Measurements from ENCODE around the gene CDKN1B. TPM values are rescaled to one million over a fixed set of nuclear protein-coding genes. Genes with fewer than 3 reads are reported as not detected.

Gene CDKN1B
- total RNA-seq, 1 experiment from 2014 or later = 27.7 TPM

DNA sequence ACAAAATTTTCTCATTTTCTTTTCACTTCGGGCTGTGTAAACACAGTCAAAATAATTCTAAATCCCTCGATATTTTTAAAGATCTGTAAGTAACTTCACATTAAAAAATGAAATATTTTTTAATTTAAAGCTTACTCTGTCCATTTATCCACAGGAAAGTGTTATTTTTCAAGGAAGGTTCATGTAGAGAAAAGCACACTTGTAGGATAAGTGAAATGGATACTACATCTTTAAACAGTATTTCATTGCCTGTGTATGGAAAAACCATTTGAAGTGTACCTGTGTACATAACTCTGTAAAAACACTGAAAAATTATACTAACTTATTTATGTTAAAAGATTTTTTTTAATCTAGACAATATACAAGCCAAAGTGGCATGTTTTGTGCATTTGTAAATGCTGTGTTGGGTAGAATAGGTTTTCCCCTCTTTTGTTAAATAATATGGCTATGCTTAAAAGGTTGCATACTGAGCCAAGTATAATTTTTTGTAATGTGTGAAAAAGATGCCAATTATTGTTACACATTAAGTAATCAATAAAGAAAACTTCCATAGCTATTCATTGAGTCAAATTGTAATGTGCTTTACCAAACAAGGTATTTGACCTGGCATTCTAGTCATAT lies 4.8 kb downstream of the CDKN1B start:
- Histone ChIP-seq H3K79me1 (ENCODE audit: insufficient read depth, low read depth, low read length, poor library complexity, severe bottlenecking) (no peaks in the 10 kb centered on the region), H3K14ac (ENCODE audit: insufficient read depth, low read length) (no peak overlapping the region), H3K9me3 (ENCODE audit: control insufficient read depth, low read depth, low read length) (no peaks in the 10 kb centered on the region), H3K79me2 (ENCODE audit: insufficient read depth, low read length) (peaks cover 4% of the 10 kb centered on the region; the same call in 1 of the 2 replicates), H3K4me1 (ENCODE audit: insufficient read depth, low read length) (0 out of 2 replicates have a peak, but pooled peaks cover 2% of the 10 kb centered on the region), H2AFZ (ENCODE audit: low read length) (no peak overlapping the region), H3K9ac (ENCODE audit: extremely low read depth, insufficient read length, low read length) (no peak overlapping the region), H3K4ac (ENCODE audit: low read depth, low read length) (no peak overlapping the region), H3K4me2 (ENCODE audit: insufficient read depth, insufficient read length, low read length) (no peak overlapping the region), H3K23ac (ENCODE audit: insufficient read length, low read depth, low read length) (no peak overlapping the region), H2BK20ac (ENCODE audit: low read depth, low read length, poor library complexity, severe bottlenecking) (no peak overlapping the region), H3K23me2 (ENCODE audit: insufficient read length, low read depth, low read length, poor library complexity, severe bottlenecking) (peaks cover 29% of the 10 kb centered on the region), H3K18ac (ENCODE audit: insufficient read length, low read depth, low read length) (no peak overlapping the region), H4K5ac (ENCODE audit: insufficient read length, low read depth, low read length) (no peak overlapping the region), H4K8ac (replicated peaks; ENCODE audit: insufficient read length, low read depth, low read length) (no peak overlapping the region), H3T11ph (ENCODE audit: low read length) (no peak overlapping the region), H4K91ac (ENCODE audit: insufficient read length, low read depth, low read length) (no peak overlapping the region), H4K20me1 (ENCODE audit: control insufficient read depth, insufficient read depth, insufficient read length) (no peaks in the 10 kb centered on the region), H2AK5ac (ENCODE audit: insufficient read length, low read length) (no peak overlapping the region), H2BK12ac (ENCODE audit: insufficient read length, low read depth, low read length) (no peak overlapping the region), H3K56ac (ENCODE audit: insufficient read length, low read depth, low read length) (no peak overlapping the region), H2BK15ac (ENCODE audit: low read depth, low read length) (no peak overlapping the region), H2BK5ac (ENCODE audit: insufficient read length, low read length) (no peak overlapping the region), H3K27me3 (ENCODE audit: insufficient read depth, low read length) (no peaks in the 10 kb centered on the region), H2BK120ac (ENCODE audit: low read depth, low read length, poor library complexity, severe bottlenecking) (no peak overlapping the region), H3K27ac (ENCODE audit: insufficient read length, low read depth, low read length) (no peak overlapping the region)
- peaks cover 15 to 38% (median 34%) of the 10 kb centered on the region in 3 experiments; a peak in 6 of 7 replicates for H3K36me3 Mint-ChIP-seq (ENCODE audit: insufficient read depth in 1 of 3, low read depth in 3 of 3)
- no peak overlapping the region for H3K27ac Mint-ChIP-seq
- no CpG with 5 or more reads among the region's 2 CpGs for WGBS (ENCODE audit: extremely low coverage, insufficient read length, low lambda C conversion rate)
- TF ChIP-seq, protein P1, sequence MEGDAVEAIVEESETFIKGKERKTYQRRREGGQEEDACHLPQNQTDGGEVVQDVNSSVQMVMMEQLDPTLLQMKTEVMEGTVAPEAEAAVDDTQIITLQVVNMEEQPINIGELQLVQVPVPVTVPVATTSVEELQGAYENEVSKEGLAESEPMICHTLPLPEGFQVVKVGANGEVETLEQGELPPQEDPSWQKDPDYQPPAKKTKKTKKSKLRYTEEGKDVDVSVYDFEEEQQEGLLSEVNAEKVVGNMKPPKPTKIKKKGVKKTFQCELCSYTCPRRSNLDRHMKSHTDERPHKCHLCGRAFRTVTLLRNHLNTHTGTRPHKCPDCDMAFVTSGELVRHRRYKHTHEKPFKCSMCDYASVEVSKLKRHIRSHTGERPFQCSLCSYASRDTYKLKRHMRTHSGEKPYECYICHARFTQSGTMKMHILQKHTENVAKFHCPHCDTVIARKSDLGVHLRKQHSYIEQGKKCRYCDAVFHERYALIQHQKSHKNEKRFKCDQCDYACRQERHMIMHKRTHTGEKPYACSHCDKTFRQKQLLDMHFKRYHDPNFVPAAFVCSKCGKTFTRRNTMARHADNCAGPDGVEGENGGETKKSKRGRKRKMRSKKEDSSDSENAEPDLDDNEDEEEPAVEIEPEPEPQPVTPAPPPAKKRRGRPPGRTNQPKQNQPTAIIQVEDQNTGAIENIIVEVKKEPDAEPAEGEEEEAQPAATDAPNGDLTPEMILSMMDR (conservative IDR thresholded peaks at IDR 0.05) = no peak
- no peak overlapping the region for H3K4me3 Mint-ChIP-seq
- H3K4me1 Mint-ChIP-seq = peaks cover 40 to 46% of the 10 kb centered on the region in 2 experiments
- no peak for DNase-seq
- peaks cover 3% of the 10 kb centered on the region for H3K27me3 Mint-ChIP-seq (ENCODE audit: low read depth)
- H3K9me3 Mint-ChIP-seq = no peaks in the 10 kb centered on the region

Measured in H9 (cell line).